ENCODE measurements around the gene PGM1.

GRCh38 chr1:63617450-63617849, 24.2 kb downstream of the PGM1 start:
- TF ChIP-seq CTCF (IDR thresholded peaks at IDR 0.05 in 8 of 11, conservative IDR thresholded peaks at IDR 0.05 in 3 of 11) (no peak), POLR2A (IDR thresholded peaks at IDR 0.05) (no peak)

Data from spleen (tissue), 7 donors.